GM20000 (cell line): ENCODE measurements around the gene PI16.

Experiments used
- DNase-seq: peaks from one replicate; pipeline ENCODE4 v3.0.0; 2012; ENCODE audit warnings: low spot score
- CTCF ChIP-seq: IDR thresholded peaks from 2 replicates; pipeline ENCODE4 v1.5.1; 2012; ENCODE audit warnings: mild to moderate bottlenecking, control low read depth; ENCODE audit errors: extremely low read depth, missing control alignments

Gene PI16

GRCh38 chr6:37013516-37014491 is 59.3 kb downstream of the PI16 start:
- DNase-seq, result no peak
- no peak for TF ChIP-seq CTCF
